Lung microvascular endothelial cell (primary cell): ENCODE data around the gene CCT2. TPM values are rescaled to one million over a fixed set of nuclear protein-coding genes. Genes with fewer than 3 reads are reported as not detected.

ENCODE experiments used
- DNase-seq, 2 donors: peaks; one replicate each; pipeline versions ENCODE4 v3.0.0 to v3.0.0-alpha.2; 2010; ENCODE audit warnings: low read depth in 2 of 2
- total RNA-seq: library from RNA; depleted of rRNA; stranded (reverse); fragments of >200 nt; gene quantifications from 2 replicates; pipeline ENCODE4 v1.2.1, GENCODE V29; 2014

CCT2 gene
- total RNA-seq, 1 donor from 2014 or later, result 188 TPM

DNA sequence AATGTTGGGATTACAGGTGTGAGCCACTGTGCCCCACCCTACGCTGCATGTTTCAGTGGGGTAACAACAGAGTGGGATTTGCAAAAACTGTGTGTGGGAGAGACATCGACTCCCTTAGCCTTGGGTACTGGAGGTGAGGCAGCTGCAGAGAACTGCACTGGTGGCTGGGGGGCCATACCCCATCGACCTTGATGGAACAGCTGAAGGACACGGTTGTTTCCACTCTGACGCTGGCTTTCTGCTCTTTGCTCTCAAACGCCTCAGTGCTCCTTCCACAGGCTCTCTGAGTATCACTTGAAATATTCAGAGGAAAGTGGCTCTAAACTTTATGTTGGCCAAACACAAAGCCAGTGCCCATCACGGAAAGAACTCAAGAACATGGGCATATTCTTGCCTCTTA, 56.3 kb downstream of the CCT2 start:
- DNase-seq, result no peak

DNA sequence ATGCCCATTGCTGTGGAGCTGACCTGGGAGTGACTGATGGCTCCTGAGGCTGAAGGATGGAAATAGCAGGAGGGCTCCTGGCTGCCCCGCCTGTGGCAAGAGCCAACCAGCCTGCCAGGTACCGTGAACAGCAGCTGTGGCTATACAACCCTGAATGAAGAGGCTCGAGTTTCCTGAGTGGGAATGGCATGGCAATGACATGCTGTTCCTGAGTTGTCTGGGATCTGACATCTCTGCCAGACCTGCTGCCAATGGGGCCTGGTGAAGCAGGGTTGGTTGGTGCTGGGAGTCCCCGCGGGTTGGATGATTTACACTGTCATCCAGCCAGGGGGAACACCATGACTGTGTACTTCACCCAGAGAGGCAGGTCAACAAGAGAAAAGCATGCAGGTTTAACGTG, 57.3 kb downstream of the CCT2 start:
- DNase-seq, result no peak

DNA sequence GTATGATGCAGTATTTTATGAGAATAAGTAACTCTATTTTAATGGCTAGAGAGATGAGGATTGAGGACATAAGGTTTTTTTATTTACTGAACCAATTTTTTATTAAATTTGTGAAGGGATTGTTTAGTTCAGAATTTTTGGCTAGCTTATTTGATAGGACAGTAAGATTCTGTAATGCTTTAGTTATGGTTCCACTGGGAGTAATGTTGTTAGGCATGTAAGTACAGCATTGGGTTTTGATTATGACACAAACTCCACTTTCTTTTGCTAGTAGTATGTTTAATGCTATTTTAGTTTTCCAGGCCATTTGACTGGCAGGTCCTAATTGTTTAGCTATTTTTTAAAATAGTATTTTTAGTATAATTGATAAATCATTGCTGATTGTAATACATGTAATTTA, 59.3 kb downstream of the CCT2 start:
- no peak for DNase-seq

DNA sequence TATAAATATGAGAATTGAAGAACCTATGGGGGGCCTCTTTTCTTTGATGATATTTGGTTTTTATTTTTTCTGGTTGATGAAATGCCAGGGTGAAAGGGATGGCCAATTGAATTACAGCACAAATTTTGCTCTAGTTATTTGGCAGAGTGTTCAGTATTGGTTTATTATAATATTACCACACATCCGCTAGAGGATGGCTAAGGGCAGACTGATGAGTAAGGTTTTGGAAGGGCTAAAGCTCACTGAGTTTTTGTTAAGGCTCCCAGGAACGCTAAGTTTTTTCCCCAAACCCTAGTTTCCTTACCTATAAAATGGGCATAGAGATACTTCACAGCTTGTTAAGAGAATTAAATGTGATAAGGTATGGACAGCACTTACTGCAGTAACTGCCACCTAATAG, 59.8 kb downstream of the CCT2 start:
- no peak for DNase-seq

DNA sequence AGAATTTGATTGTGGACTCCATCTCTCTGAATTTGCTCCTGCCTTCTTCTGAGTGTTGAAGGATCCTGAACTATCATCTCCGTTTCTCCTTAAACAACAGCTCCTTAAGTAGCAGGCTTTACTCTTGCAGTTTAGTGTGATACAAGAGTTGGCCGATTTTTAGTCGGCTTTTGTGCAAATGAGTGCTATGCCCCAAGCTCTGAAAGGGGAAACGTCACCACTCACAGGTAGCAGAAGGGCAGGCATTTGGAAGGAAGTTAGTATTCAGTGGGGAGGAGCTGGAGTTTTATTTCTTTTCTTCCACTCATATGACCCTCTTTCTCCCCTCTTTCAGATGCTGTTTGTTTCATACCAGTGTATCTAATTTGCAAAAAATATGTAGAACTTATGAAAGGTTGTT, 61.9 kb downstream of the CCT2 start:
- no peak for DNase-seq

DNA sequence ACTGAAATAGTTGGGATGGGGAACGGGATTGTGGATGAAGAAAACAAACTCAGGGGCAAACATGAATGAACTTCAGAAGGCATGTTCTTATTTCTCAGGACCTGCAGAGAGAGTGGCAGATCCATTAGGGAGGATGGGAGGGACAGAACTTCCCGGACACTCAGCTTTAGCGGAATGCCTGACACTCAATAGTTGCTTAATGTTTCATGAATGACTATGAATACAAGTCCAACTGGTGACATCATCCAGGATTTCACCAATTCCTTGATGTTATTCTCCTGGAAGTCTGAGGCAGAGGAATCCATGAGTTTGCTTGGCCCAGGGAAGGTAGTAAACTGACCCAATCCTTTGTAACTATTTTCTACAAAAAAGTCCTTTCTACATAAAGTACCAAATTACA, 63.2 kb downstream of the CCT2 start:
- peak in 1 of 2 donors; percentile 48 for DNase-seq

DNA sequence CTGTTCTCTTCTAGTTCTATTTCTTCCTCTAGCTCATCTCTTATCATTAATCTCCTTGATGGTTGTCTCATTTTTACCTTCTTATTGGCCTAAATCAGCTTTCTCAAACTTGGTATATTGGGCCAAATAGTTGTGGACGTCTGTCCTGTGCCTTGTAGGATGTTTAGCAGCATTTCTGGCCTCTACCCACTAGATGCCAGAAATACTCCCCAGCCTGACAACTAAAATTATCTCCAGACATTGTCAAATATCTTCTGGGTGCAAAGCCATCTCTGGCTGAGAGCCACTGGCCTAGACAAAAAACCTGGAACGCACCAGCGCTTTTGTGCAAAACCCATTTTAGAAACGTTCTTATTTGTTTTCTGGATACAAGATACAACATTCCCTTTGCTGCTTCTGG, 64.3 kb downstream of the CCT2 start:
- no peak for DNase-seq

Other genes starting within 250 kb of the CCT2 start
- under 0.01 TPM in 1 of 2 replicates, not detected in the other for gene LYZ, start 237.1 kb upstream of the CCT2 start, total RNA-seq
- 10.5 and 11.8 TPM in 2 replicates for gene YEATS4, start 225.7 kb upstream of the CCT2 start, total RNA-seq
- gene FRS2, start 115.1 kb upstream of the CCT2 start, total RNA-seq, result 14.6 and 22.4 TPM in 2 replicates
- gene LRRC10, start 25.4 kb downstream of the CCT2 start, total RNA-seq, result not detected in 2 replicates
- under 0.01 and 0.60 TPM in 2 replicates for gene BEST3, start 113.8 kb downstream of the CCT2 start, total RNA-seq
- gene RAB3IP, start 153.4 kb downstream of the CCT2 start, total RNA-seq, result 7.8 and 10.7 TPM in 2 replicates
- under 0.01 TPM in 2 replicates for gene MYRFL, start 239.8 kb downstream of the CCT2 start, total RNA-seq